Measurements from ENCODE around the gene KLHL42. TPM values are rescaled to one million over a fixed set of nuclear protein-coding genes. Genes with fewer than 3 reads are reported as not detected.

KLHL42 gene
- total and polyA plus RNA-seq, 4 donors = 7.5 to 32.5 (median 15.3) TPM

GRCh38 chr12:27824126-27824842 lies 44.3 kb downstream of the KLHL42 start:
- Histone ChIP-seq H3K27ac (ENCODE audit: low read depth in 1 of 2, low read length in 1 of 2) (no peak overlapping the region), H3K4me1 (ENCODE audit: control insufficient read depth in 5 of 5, insufficient read depth in 5 of 5, low read length in 5 of 5) (peaks cover 0 to 4% (median 0%) of the 10 kb centered on the region in 5 donors), H3K36me3 (ENCODE audit: control insufficient read depth in 4 of 4, insufficient read depth in 4 of 4, low read length in 4 of 4) (no peaks in the 10 kb centered on the region), H3K9ac (ENCODE audit: insufficient read depth in 1 of 2, low read length in 2 of 2) (no peak overlapping the region), H3K27me3 (ENCODE audit: control insufficient read depth in 3 of 3, insufficient read depth in 3 of 3, low read length in 2 of 3) (no peaks in the 10 kb centered on the region), H3K4me3 (no peak overlapping the region), H3K9me3 (ENCODE audit: control insufficient read depth in 4 of 4, insufficient read depth in 3 of 4, low read length in 3 of 4) (no peaks in the 10 kb centered on the region)
- ATAC-seq (ENCODE audit: insufficient read depth, low FRiP score) = no peak
- no peak for DNase-seq
- 64 to 80% methylated on average over 12 of the region's 12 CpGs for WGBS, 2 donors
- TF ChIP-seq, protein P1, sequence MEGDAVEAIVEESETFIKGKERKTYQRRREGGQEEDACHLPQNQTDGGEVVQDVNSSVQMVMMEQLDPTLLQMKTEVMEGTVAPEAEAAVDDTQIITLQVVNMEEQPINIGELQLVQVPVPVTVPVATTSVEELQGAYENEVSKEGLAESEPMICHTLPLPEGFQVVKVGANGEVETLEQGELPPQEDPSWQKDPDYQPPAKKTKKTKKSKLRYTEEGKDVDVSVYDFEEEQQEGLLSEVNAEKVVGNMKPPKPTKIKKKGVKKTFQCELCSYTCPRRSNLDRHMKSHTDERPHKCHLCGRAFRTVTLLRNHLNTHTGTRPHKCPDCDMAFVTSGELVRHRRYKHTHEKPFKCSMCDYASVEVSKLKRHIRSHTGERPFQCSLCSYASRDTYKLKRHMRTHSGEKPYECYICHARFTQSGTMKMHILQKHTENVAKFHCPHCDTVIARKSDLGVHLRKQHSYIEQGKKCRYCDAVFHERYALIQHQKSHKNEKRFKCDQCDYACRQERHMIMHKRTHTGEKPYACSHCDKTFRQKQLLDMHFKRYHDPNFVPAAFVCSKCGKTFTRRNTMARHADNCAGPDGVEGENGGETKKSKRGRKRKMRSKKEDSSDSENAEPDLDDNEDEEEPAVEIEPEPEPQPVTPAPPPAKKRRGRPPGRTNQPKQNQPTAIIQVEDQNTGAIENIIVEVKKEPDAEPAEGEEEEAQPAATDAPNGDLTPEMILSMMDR (IDR thresholded peaks at IDR 0.05; ENCODE audit: control extremely low read depth, extremely low read depth) = no peak

DNA sequence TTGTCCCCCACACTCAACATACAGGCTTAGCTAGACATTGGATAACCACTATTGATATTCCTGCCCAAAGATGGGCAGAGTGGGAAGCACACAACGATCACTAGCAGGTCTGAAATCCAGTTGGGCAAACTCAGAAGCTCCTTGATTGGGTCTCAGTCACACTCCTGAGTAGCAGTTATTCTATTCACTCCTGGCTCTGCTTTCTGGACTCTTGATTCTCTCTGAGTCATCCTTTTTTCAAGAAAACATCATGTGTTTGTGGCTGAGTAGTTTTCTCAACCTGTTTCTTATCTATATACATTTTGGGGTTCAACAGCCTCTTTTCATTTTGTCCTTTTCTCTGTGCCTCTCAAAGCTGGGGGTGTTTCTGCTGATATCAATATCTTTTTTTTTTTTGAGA lies 46.0 kb downstream of the KLHL42 start:
- no peaks in the 10 kb centered on the region for H3K36me3 ChIP-seq (ENCODE audit: control insufficient read depth in 4 of 4, insufficient read depth in 4 of 4, low read length in 4 of 4)
- no peak for DNase-seq
- H3K4me1 ChIP-seq (ENCODE audit: control insufficient read depth in 5 of 5, insufficient read depth in 5 of 5, low read length in 5 of 5) = peaks cover 0 to 4% (median 0%) of the 10 kb centered on the region in 5 donors
- no peak for ATAC-seq (ENCODE audit: insufficient read depth, low FRiP score)
- H3K9me3 ChIP-seq (ENCODE audit: control insufficient read depth in 4 of 4, insufficient read depth in 3 of 4, low read length in 3 of 4) = no peaks in the 10 kb centered on the region
- no peak overlapping the region for H3K27ac ChIP-seq (ENCODE audit: low read depth in 1 of 2, low read length in 1 of 2)
- WGBS, 2 donors = 86 to 91% methylated on average over 1 of the region's 1 CpG
- TF ChIP-seq, protein P1 (IDR thresholded peaks at IDR 0.05; ENCODE audit: control extremely low read depth, extremely low read depth) = no peak
- no peak overlapping the region for H3K4me3 ChIP-seq
- H3K9ac ChIP-seq (ENCODE audit: insufficient read depth in 1 of 2, low read length in 2 of 2) = no peak overlapping the region
- no peaks in the 10 kb centered on the region for H3K27me3 ChIP-seq (ENCODE audit: control insufficient read depth in 3 of 3, insufficient read depth in 3 of 3, low read length in 2 of 3)

GRCh38 chr12:27828196-27828595 lies 48.2 kb downstream of the KLHL42 start:
- no peaks in the 10 kb centered on the region for H3K9me3 ChIP-seq (ENCODE audit: control insufficient read depth in 4 of 4, insufficient read depth in 3 of 4, low read length in 3 of 4)
- 94 to 96% methylated on average over 3 of the region's 3 CpGs for WGBS, 2 donors
- H3K9ac ChIP-seq (ENCODE audit: insufficient read depth in 1 of 2, low read length in 2 of 2) = no peak overlapping the region
- no peaks in the 10 kb centered on the region for H3K27me3 ChIP-seq (ENCODE audit: control insufficient read depth in 3 of 3, insufficient read depth in 3 of 3, low read length in 2 of 3)
- no peak overlapping the region for H3K27ac ChIP-seq (ENCODE audit: low read depth in 1 of 2, low read length in 1 of 2)
- H3K4me1 ChIP-seq (ENCODE audit: control insufficient read depth in 5 of 5, insufficient read depth in 5 of 5, low read length in 5 of 5) = no peaks in the 10 kb centered on the region
- no peak for ATAC-seq (ENCODE audit: insufficient read depth, low FRiP score)
- H3K4me3 ChIP-seq = no peak overlapping the region
- no peak for DNase-seq
- no peaks in the 10 kb centered on the region for H3K36me3 ChIP-seq (ENCODE audit: control insufficient read depth in 4 of 4, insufficient read depth in 4 of 4, low read length in 4 of 4)
- TF ChIP-seq, protein P1 (IDR thresholded peaks at IDR 0.05; ENCODE audit: control extremely low read depth, extremely low read depth) = no peak

Data from lung (tissue), 12 donors.